GM19468 (cell line): ENCODE measurements around the gene SLC39A9.
"Not testable (repeated sequence)": the region's sequence is repeated elsewhere in the genome, so short reads cannot be mapped to it uniquely, and the experiment has no call there.

Experiments used
- ATAC-seq: cut with Tn5 transposase; IDR thresholded peaks from one replicate; pipeline ENCODE4 v1.9.1; 2021; ENCODE audit warnings: mild to moderate bottlenecking, moderate library complexity, moderate number of reproducible peaks; ENCODE audit not compliant: unreplicated experiment; ENCODE audit errors: extremely low read depth

The SLC39A9 gene

GRCh38 chr14:69416087-69416486 lies 17.6 kb downstream of the SLC39A9 start:
- ATAC-seq: not testable (repeated sequence)

DNA sequence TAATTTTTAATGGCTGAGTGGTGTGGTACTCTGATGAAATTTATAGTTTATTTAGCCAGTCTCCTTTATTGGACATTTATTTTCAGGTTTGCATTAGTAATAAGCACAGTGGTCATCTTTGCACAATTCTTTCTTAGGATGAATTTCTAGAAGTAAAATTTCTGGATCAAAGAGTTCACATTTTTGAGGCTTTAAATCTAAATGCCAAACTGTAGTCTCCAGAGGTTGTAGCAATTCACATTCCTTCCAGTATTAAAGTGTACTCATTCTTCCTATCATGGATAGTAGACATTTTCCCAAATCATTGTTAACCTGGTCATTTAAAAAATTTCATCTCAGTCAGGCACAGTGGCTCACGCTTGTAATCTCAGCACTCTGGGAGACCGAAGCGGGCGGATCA lies 24.8 kb downstream of the SLC39A9 start:
- ATAC-seq: no peak

DNA sequence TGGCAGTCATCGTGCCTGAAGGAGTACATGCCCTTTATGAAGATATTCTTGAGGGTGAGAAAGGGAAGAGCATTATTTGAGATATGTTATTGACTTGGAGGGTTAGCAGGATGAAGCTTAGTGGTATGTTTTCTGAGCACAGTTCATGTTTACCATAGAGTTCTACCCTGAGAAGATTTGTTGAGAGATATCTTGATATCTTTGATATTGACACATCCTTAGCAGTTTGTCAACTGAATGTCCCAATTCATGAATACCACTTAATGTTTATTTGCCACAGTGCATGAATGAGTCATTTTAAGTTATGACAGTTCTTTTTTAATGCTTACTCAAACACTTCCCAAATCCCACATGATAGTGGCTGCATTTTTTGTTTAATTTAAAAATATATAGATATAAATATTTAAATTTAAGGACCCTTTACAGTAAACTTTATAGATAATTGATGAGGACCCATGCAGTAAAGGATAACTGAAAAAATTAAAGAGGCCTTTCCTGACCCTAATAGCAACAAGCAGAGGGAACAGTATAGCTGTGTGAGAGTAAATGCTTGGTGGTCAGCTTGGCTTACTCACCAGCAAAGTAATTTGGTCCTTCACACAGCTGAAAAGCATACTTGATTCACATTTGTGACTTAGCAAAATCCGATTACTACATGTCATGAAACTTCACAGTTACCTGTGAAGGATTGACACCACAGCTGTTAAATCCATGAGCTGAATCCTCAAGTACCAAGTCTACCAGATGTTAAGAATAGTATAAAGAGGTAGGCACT lies 25.8 kb downstream of the SLC39A9 start:
- ATAC-seq: no peak

DNA sequence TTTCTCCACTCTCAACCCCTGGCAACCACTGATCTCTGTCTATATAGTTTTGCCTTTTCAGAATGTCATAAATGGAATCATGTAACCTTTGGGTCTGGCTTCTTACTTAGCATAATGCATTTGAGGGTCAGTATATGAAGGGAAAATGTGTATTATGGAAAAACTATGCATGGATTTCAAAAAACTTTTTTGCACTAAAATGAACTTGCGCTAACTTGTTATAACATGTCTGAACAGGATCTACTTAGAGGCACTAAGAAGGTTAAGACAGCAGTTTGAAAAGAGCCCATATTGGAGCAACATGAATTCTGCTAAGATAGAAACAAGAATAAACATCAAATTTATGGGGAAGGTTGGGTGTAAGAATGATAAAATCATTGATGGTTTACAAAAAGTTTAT lies 29.1 kb downstream of the SLC39A9 start:
- ATAC-seq: no peak

DNA sequence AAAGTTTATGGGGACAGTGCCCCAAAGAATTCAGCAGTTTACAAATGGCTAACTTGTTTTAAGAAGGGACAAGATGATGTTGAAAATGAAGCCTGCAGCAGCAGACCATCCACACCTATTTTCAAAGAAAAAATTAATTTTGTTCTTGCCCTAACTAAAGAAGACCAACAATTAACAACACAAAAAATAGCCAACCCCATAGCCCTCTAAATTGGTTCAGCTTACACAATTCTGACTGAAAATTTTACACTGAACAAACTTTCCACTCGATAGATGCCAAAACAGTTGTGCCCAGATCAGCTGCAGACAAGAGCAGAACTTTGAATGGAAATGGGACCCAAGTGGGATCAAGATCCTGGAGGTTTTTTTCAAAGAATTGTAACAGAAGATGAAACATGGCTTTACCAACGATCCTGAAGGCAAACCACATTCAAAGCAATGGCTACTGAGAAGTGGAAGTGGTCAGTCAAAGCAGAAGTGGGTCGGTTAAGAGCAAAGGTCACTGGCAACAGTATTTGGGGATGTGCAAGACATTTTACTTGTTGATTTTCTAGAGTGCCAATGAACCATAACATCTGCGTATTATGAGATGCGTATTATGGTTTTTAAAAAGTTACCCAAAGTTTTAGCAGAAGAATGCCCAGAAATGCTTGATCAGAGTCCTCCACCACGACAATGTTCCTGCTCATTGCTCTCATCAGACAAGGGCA lies 30.0 kb downstream of the SLC39A9 start:
- ATAC-seq: peak; percentile 46

DNA sequence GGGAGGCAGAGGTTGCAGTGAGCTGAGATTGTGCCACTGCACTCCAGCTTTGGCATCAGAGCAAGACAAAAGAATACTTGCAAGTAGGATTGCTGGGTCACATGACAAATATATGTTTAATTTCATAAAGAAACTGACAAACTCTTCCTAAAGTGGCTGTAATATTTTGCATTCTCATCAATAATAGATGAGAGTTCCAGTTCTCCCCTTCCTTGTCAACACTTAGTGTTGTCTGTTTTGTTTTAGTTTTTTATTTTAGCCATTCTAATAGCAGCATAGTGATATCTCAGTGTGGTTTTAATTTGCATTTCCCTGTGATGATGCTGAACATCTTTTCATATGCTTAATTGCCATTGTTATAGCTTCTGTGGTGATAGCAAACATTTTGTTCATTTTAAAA lies 31.2 kb downstream of the SLC39A9 start:
- ATAC-seq: no peak

GRCh38 chr14:69430306-69430939 lies 31.9 kb downstream of the SLC39A9 start:
- no peak for ATAC-seq

GRCh38 chr14:69432364-69432763 lies 33.9 kb downstream of the SLC39A9 start:
- ATAC-seq: no peak

DNA sequence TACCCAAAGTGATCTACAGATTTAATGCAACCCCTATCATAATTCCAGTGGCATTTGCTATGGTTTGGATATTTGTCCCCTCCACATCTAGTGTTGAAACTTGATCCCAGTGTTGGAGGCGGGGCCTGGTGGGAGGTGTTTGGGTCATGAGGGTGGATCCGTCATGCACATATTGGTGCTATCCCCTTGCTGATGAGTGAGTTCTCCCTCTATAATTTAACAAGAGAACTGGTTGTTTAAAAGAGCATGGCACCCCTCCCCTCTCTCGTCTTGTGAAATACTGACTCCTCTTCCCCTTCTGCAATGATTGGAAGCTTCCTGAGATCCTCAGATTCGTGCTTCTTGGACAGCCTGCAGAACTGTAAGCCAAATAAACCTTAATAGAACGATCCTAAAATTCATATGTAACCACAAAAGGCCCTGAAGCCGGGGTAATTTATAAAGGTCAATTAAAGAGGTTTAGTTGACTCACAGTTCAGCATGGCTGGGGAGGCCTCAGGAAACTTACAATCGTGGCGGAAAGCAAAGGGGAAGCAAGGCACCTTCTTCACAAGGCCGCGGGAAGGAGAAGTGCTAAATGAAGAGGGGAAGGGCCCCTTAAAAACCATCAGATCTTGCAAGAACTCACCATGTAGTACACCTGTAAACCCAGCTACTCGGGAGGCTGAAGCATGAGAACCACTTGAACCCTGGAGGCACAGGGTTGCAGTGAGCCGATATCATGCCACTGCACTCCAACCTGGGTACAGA lies 41.2 kb downstream of the SLC39A9 start:
- no peak for ATAC-seq

- ATAC-seq: no peak
Measured at GRCh38 chr14:69441948-69442347, 43.5 kb downstream of the SLC39A9 start.

DNA sequence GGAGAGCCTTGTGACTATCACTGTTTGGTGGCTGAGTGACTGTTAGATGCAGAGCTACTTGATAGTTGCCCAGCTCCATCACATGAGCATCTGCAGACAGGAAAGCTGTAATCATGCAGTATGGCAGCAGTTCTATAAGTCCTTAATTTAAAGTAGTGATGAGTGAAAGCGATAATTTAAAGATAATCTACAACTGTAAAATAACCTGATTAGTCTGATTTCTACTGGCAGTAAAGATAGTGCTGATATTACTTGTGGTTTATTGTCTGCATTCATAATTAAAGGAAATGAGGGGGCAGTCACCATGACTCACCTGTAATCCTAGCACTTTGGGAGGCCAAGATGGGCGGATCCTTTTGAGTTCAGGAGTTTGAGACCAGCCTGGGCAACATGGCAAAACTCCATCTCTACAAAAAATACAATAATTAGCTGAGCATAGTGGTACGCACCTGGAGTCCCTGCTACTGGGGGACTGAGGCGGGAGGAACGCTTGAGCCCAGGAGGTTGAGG lies 44.9 kb downstream of the SLC39A9 start:
- no peak for ATAC-seq

DNA sequence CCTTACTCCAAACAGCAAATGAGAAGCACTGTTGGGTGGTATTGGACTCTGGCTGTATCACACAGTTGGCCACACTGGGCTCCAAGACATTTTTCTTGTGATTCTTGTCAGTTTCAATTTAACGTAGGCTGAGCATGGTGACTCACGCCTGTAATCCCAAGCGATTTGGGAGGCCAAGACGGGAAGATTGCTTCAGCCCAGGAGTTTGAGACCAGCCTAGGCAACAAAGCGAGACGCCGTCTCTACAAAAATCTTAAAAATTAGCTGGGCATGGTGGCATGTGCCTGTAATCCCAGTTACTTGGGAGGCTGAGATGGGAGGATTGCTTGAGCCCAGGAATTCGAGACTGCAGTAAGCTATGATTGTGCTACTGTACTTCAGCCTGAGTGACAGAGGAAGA lies 50.7 kb downstream of the SLC39A9 start:
- ATAC-seq: no peak

DNA sequence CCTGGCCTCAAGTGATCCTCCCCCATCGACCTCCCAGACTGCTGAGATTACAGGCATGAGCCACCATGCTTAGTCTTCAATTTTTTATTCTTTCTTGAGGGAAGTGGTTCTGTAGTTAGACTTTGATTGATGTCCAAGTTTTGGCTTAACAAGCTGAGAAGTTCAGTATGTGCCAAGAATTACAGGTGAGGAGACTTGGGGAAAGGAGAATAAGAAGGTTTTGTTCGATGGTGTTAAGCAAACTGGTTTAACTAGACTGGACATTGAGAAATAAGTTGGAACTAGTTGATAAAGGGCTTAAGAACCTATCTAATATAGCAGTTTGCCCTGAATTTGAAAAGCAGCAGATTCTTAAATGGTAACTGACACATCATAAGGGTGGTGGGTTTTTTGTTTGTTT lies 53.4 kb downstream of the SLC39A9 start:
- no peak for ATAC-seq

GRCh38 chr14:69458350-69458749 lies 59.9 kb downstream of the SLC39A9 start:
- ATAC-seq: no peak

DNA sequence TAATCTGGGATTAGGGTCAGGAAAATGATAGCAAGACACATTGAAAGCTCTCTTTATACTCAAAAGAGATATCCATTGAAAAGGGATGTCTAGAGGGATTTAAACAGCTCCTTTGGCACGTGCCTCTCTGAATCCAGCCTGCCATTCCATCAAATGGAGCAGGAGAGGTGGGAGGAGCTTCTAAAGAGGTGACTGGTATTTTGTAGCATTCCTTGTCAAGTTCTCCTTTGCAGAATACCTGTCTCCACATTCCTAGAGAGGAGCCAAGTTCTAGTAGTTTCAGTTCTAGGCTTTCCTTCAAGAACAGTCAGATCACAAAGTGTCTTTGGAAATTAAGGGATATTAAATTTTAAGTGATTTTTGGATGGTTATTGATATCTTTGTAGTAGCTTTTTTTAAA lies 60.6 kb downstream of the SLC39A9 start:
- ATAC-seq: no peak

GRCh38 chr14:69460093-69460701 lies 61.7 kb downstream of the SLC39A9 start:
- ATAC-seq: no peak

- no peak for ATAC-seq
Measured at GRCh38 chr14:69464379-69464778, 65.9 kb downstream of the SLC39A9 start.

- no peak for ATAC-seq
Measured at GRCh38 chr14:69464829-69465228, 66.3 kb downstream of the SLC39A9 start.

DNA sequence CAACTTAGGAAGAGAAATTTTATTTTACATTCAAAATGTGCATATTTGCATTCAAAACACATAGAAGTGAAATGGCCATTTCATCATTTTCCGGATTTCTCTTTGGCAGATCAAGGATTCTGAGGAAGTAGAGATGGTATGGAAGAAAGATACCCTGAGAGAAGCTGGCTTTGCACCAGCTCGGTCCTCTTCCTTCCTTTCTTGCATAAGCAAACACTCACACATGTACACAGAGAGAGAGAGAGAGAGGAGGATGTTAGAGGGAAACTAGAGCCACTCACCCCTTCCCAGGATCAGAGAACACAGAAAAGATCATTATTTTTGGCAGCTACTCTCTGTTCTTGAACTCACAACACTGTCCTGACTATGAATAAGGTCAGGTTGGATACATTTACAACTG lies 70.5 kb downstream of the SLC39A9 start:
- no peak for ATAC-seq

DNA sequence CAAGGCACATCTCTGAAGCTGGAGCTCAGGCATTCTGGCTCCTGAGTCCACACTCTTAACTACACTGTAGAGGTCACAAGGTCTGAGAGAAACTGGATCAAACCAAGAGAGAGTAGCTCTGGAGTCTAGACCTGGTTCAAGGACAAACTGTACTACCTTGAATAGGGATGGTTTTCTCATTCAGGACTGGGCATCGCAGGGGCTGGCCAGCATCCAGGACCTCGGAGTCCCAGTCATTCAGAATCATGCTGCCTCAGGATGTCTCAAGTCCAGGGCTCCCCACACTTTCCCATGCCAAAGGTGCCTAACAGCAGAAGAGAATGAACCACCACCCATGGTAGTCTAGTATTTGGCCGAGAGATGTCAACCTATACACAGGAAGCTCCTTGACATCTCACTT lies 72.9 kb downstream of the SLC39A9 start:
- ATAC-seq: no peak
